IPS-NIHi11 (cell line): ENCODE data around the gene VLDLR.
A peak's percentile ranks its signal among the peaks of the same experiment; 100 is the strongest.
"Not testable (repeated sequence)": the region's sequence is repeated elsewhere in the genome, so short reads cannot be mapped to it uniquely, and the experiment has no call there.

ENCODE experiments used
- DNase-seq: peaks from one replicate; pipeline ENCODE4 v3.0.0; 2012; ENCODE audit warnings: mixed read lengths, low spot score

Gene VLDLR

GRCh38 chr9:2664174-2665065, 42.8 kb downstream of the VLDLR start:
- DNase-seq: no peak

GRCh38 chr9:2666569-2666968, 45.0 kb downstream of the VLDLR start:
- DNase-seq: no peak

GRCh38 chr9:2673161-2673560, 51.6 kb downstream of the VLDLR start:
- no peak for DNase-seq

- DNase-seq: no peak
Observed at GRCh38 chr9:2674141-2674824, 52.7 kb downstream of the VLDLR start.

- DNase-seq: no peak
Observed at GRCh38 chr9:2675834-2676233, 54.2 kb downstream of the VLDLR start.

GRCh38 chr9:2676466-2676865, 54.9 kb downstream of the VLDLR start:
- no peak for DNase-seq

GRCh38 chr9:2677915-2678889, 56.6 kb downstream of the VLDLR start:
- no peak for DNase-seq

- DNase-seq: no peak
Observed at GRCh38 chr9:2679011-2679410, 57.4 kb downstream of the VLDLR start.

- DNase-seq: no peak
Observed at GRCh38 chr9:2681981-2682380, 60.4 kb downstream of the VLDLR start.

GRCh38 chr9:2686911-2687310, 65.3 kb downstream of the VLDLR start:
- DNase-seq: no peak

- DNase-seq: no peak
Observed at GRCh38 chr9:2688636-2689035, 67.0 kb downstream of the VLDLR start.

GRCh38 chr9:2691212-2691611, 69.6 kb downstream of the VLDLR start:
- no peak for DNase-seq

- DNase-seq: no peak
Observed at GRCh38 chr9:2691626-2692025, 70.0 kb downstream of the VLDLR start.

- no peak for DNase-seq
Observed at GRCh38 chr9:2693056-2693455, 71.5 kb downstream of the VLDLR start.

- DNase-seq: no peak
Observed at GRCh38 chr9:2697492-2697891, 75.9 kb downstream of the VLDLR start.

GRCh38 chr9:2700398-2700797, 78.8 kb downstream of the VLDLR start:
- no peak for DNase-seq

- DNase-seq: peak; percentile 29
Observed at GRCh38 chr9:2700909-2701550, 79.4 kb downstream of the VLDLR start.

- no peak for DNase-seq
Observed at GRCh38 chr9:2704504-2704903, 82.9 kb downstream of the VLDLR start.

- DNase-seq: not testable (repeated sequence)
Observed at GRCh38 chr9:2707256-2707655, 85.7 kb downstream of the VLDLR start.
